ENCODE data around the gene SLC41A3. TPM values are rescaled to one million over a fixed set of nuclear protein-coding genes. Genes with fewer than 3 reads are reported as not detected.
"Not testable (repeated sequence)": the region's sequence is repeated elsewhere in the genome, so short reads cannot be mapped to it uniquely, and the experiment has no call there.

Gene SLC41A3
- total and polyA plus RNA-seq, 2 experiments from 2014 or later = 19.8 to 56.0 TPM

DNA sequence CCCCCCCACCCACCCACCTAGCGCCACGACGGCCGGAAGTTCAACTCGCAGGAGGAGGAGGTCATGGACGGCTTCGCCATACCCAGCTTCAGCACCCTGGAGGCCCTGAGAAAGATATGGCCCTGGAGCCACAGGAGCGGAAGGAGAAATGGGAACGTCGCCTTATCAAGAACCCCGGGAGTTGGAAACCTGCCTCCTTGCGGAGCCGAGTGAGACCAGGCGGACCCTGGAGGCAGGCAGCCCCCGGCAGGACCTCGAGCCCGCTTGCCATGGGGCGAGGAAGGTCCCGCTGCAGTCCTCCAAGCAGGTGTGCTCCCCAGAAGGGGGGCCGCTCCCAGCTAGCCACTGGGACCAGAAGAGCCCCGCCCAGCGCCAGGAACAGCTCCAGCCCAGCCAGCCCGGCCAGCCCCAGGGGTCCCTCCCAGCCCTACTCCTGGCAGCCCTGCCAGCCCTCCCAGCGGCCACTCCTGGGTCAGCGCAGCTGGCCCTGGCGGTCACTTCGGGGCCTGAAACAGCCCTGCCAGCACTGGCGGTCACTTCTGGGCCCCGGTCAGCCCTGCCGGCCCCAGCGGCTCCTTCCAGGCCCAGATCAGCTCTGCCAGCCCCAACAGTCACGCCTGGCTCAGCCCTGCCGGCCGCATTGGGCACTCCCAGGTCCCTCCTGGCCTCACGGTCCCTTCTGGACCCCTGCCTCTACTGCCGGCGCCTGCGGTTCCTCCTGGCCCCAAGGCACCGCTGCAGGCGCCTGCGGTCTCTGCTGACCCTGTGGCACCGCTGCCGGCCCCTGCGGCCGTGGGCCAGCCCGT lies 125.2 kb downstream of the SLC41A3 start:
- Histone ChIP-seq H3K79me2 (ENCODE audit: insufficient read depth) (no peaks in the 10 kb centered on the region), H3K4me1 (ENCODE audit: insufficient read depth) (no peaks in the 10 kb centered on the region), H3K4me2 (ENCODE audit: unreplicated experiment) (no peak overlapping the region), H3K9me3 (ENCODE audit: low read depth) (no peaks in the 10 kb centered on the region), H3K9me2 (ENCODE audit: insufficient read depth) (no peaks in the 10 kb centered on the region), H3K4me3 (no peak overlapping the region), H3K27me3 (replicated peaks; ENCODE audit: insufficient read depth) (peaks cover 11% of the 10 kb centered on the region; the same call in 1 of the 2 replicates), H3K27ac (no peak overlapping the region), H4K20me1 (ENCODE audit: insufficient read depth) (no peaks in the 10 kb centered on the region), H3F3A (ENCODE audit: insufficient read depth) (no peaks in the 10 kb centered on the region), H2AFZ (no peak overlapping the region), H3K36me3 (ENCODE audit: low read depth) (no peaks in the 10 kb centered on the region), H3K9ac (no peak overlapping the region)
- 69 to 76% methylated on average over 35 to 44 of the region's 46 CpGs for WGBS, 2 experiments (ENCODE audit: low coverage in 1 of 2, low lambda C conversion rate in 2 of 2, missing lambda C conversion rate in 2 of 2)
- DNase-seq = peak; percentile 12
- TF ChIP-seq EZH2phosphoT487 (IDR thresholded peaks at IDR 0.05; ENCODE audit: insufficient read depth, low read depth) = no peak
- TF ChIP-seq EZH2 (IDR thresholded peaks at IDR 0.05; ENCODE audit: insufficient read depth, poor library complexity, severe bottlenecking) = no peak
- in situ Hi-C loops (cut with MboI) = loop anchor here (25.0 kb wide), 1 partner anchor 429 kb away; the partner anchor contains the start of gene CFAP100

DNA sequence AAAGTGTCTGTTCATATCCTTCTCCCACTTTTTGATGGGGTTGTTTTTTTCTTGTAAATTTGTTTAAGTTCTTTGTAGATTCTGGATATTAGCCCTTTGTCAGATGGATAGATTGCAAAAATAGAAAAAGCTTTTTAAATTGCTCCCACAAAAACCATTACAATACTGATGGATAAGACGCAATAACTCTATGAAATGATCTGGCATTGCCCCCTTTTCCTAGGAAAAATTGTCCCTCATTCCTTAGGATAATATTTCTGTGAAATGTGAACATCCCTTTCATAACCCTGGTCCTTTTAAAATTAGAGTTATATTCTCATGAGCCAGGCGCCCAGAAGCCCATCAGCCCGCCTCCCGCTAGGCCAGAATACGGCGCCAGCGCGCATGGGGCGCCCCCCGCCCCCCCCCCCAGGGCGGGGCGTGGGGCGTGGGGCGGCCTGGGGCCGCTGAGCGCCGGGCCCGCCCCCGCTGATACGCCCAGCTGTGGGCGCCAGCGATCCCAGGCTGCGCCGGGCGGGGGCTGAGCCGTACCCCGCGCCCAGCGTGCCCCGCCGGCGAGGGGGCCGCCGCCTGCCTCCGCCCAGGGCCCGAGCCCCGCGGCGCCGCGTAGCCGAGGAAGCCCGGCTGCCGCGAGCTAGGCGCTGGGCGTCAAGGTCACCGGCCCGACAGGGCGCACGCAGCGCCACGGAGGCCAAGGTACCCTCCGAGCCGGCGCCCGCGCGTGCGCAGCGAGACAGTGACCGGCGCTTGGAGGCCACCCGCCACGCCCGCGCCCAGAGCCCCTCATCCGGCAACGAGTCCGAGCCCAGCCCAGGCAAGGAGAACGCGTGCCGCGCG lies 126.0 kb downstream of the SLC41A3 start:
- Histone ChIP-seq H3K4me1 (ENCODE audit: insufficient read depth) (no peaks in the 10 kb centered on the region), H3K9ac (no peak overlapping the region), H3K36me3 (ENCODE audit: low read depth) (no peaks in the 10 kb centered on the region), H2AFZ (no peak overlapping the region), H3K27me3 (replicated peaks; ENCODE audit: insufficient read depth) (peaks cover 11% of the 10 kb centered on the region; the same call in 1 of the 2 replicates), H4K20me1 (ENCODE audit: insufficient read depth) (no peaks in the 10 kb centered on the region), H3K4me3 (no peak overlapping the region), H3F3A (ENCODE audit: insufficient read depth) (no peaks in the 10 kb centered on the region), H3K79me2 (ENCODE audit: insufficient read depth) (no peaks in the 10 kb centered on the region), H3K9me2 (ENCODE audit: insufficient read depth) (no peaks in the 10 kb centered on the region), H3K27ac (no peak overlapping the region), H3K9me3 (ENCODE audit: low read depth) (no peaks in the 10 kb centered on the region), H3K4me2 (ENCODE audit: unreplicated experiment) (no peak overlapping the region)
- DNase-seq = no peak
- TF ChIP-seq EZH2 (IDR thresholded peaks at IDR 0.05; ENCODE audit: insufficient read depth, poor library complexity, severe bottlenecking) (peak; percentile 63), EZH2phosphoT487 (IDR thresholded peaks at IDR 0.05; ENCODE audit: insufficient read depth, low read depth) (no peak)
- whole genome bisulfite sequencing, 2 experiments (ENCODE audit: low coverage in 1 of 2, low lambda C conversion rate in 2 of 2, missing lambda C conversion rate in 2 of 2) = 9 to 15% methylated on average over 14 to 75 of the region's 75 CpGs
- in situ Hi-C loops (cut with MboI) = loop anchor here (25.0 kb wide), 1 partner anchor 429 kb away; the partner anchor contains the start of gene CFAP100

DNA sequence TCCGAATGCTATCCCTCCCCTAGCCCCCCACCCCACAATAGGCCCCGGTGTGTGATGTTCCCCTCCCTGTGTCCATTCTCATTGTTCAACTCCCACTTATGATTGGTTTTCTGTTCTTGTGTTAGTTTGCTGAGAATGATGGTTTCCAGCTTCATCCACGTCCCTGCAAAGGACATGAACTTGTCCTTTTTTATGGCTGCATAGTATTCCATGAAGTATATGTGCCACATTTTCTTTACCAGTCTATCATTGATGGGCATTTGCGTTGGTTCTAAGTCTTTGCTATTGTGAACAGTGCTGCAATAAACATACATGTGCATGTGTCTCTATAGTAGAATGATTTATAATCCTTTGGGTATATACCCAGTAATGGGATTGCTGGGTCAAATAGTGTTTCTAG lies 126.9 kb downstream of the SLC41A3 start:
- not testable (repeated sequence) for H4K20me1 ChIP-seq (ENCODE audit: insufficient read depth); H3F3A ChIP-seq (ENCODE audit: insufficient read depth); H3K4me3 ChIP-seq; H3K79me2 ChIP-seq (ENCODE audit: insufficient read depth); H3K36me3 ChIP-seq (ENCODE audit: low read depth); H3K9me2 ChIP-seq (ENCODE audit: insufficient read depth); H3K9ac ChIP-seq; H3K27ac ChIP-seq; H3K4me2 ChIP-seq (ENCODE audit: unreplicated experiment); DNase-seq; H3K4me1 ChIP-seq (ENCODE audit: insufficient read depth); H2AFZ ChIP-seq; H3K9me3 ChIP-seq (ENCODE audit: low read depth)
- in situ Hi-C loops (cut with MboI) = loop anchor here (25.0 kb wide), 1 partner anchor 430 kb away; the partner anchor contains the start of gene CFAP100
- H3K27me3 ChIP-seq (replicated peaks; ENCODE audit: insufficient read depth) = peaks cover 11% of the 10 kb centered on the region; the same call in 1 of the 2 replicates
- WGBS, 2 experiments (ENCODE audit: low coverage in 1 of 2, low lambda C conversion rate in 2 of 2, missing lambda C conversion rate in 2 of 2) = 73 to 84% methylated on average over 3 to 4 of the region's 4 CpGs

Small RNA genes within 50 kb of the gene (small RNA-seq; reads per million reads assigned to genes)
- gene AC092903.1 (ENCODE audit: low read depth, low replicate concordance) = not detected

Other genes starting within 250 kb of the SLC41A3 start
- gene ROPN1B, start 114.9 kb downstream of the SLC41A3 start, total RNA-seq (2014; rRNA removed; shearing (Covaris generic)) = not detected in 2 replicates
- not detected in 2 replicates for gene ROPN1B, start 114.9 kb downstream of the SLC41A3 start, polyA plus RNA-seq (2016; fragmentation: Nextera tagmentation; extraction: Ambion mirVana)
- not detected in 2 replicates for gene ALDH1L1, start 96.5 kb upstream of the SLC41A3 start, total RNA-seq (2014; rRNA removed; shearing (Covaris generic))
- not detected in 2 replicates for gene ALDH1L1, start 96.5 kb upstream of the SLC41A3 start, polyA plus RNA-seq (2016; fragmentation: Nextera tagmentation; extraction: Ambion mirVana)